22Rv1 (cell line): ENCODE results near the gene DSP.

ENCODE experiments used
- H3K27ac ChIP-seq: fragments of 450-650 bp; 2 replicates; pipeline ENCODE4 v1.5.1; 2017
- ZFX ChIP-seq: fragments of 450-650 bp; IDR thresholded peaks from 2 replicates; pipeline ENCODE4 v1.6.1; 2017; ENCODE audit warnings: antibody characterized with exemption, borderline replicate concordance
- TF ChIP-seq, protein P1 (sequence below): fragments of 450-650 bp; IDR thresholded peaks from 2 replicates; pipeline ENCODE4 v1.5.1; 2017; ENCODE audit warnings: mild to moderate bottlenecking

The DSP gene

DNA sequence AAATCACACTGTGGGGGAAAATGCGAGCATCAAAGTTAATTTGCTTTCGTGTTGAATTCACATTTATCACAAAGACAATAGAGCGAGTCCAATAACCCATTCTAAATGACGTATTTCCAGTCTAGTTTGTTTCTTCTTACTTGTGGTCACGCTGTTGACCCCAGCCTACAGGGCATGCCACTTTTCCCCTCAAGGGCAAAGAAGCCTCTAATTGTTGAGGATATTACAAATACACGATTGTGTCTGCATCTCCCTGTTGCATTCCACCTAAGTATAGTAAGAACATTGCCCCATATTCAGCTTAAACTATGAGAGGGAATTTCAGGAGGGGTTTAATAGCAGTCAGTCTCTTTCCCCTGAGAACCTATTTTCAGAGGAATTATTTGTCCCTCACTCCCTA, 37.4 kb upstream of the DSP start:
- H3K27ac ChIP-seq: no peak overlapping the region
- no peak for TF ChIP-seq ZFX
- TF ChIP-seq, protein P1, sequence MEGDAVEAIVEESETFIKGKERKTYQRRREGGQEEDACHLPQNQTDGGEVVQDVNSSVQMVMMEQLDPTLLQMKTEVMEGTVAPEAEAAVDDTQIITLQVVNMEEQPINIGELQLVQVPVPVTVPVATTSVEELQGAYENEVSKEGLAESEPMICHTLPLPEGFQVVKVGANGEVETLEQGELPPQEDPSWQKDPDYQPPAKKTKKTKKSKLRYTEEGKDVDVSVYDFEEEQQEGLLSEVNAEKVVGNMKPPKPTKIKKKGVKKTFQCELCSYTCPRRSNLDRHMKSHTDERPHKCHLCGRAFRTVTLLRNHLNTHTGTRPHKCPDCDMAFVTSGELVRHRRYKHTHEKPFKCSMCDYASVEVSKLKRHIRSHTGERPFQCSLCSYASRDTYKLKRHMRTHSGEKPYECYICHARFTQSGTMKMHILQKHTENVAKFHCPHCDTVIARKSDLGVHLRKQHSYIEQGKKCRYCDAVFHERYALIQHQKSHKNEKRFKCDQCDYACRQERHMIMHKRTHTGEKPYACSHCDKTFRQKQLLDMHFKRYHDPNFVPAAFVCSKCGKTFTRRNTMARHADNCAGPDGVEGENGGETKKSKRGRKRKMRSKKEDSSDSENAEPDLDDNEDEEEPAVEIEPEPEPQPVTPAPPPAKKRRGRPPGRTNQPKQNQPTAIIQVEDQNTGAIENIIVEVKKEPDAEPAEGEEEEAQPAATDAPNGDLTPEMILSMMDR: no peak

- TF ChIP-seq, protein P1: no peak
- no peak for TF ChIP-seq ZFX
- no peak overlapping the region for H3K27ac ChIP-seq
These were observed 36.2 kb upstream of the DSP start for GRCh38 chr6:7505189-7505699.

GRCh38 chr6:7507600-7507999, 33.9 kb upstream of the DSP start:
- no peak for TF ChIP-seq ZFX
- TF ChIP-seq, protein P1: no peak
- no peak overlapping the region for H3K27ac ChIP-seq

DNA sequence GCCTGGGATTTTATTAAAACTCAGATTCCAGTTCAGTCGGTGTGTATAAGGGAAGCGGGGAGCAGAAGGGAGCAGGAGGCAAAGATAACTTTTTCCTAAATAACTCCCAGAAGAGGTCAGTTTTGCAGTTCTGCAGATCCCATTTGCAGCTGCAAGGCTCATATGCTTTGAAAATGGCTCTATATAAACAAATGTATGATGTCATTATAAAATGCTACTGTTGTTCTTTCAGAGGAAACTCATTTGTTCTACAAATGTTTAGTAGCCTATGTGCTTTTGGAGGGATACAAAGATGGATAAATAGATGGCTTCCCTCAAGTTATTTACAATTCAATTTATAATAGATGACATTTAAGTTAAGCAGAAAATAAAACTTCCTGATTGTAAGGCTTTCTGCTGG, 29.2 kb upstream of the DSP start:
- H3K27ac ChIP-seq: no peak overlapping the region
- TF ChIP-seq, protein P1: no peak
- no peak for TF ChIP-seq ZFX

GRCh38 chr6:7513529-7513928, 27.9 kb upstream of the DSP start:
- TF ChIP-seq ZFX: no peak
- TF ChIP-seq, protein P1: no peak
- no peak overlapping the region for H3K27ac ChIP-seq

DNA sequence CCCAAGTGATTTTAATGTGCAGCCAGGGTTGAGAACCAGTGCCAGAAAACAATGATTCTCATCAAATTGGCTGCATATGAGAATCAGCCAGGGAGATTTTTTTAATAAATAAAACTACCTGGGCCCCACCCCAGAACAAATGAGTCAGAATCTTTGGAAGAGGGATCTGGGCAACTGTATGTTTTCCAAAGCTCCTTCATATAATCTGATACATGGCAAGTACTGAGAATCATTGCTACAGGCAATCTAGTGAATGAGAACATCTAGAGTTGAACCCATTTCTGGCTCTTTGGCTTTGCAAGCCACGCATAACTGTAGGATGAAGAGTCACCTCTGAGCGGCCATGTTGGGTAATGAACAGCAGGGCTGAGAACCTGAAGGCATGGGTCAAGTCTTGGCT, 26.1 kb upstream of the DSP start:
- TF ChIP-seq, protein P1: no peak
- no peak for TF ChIP-seq ZFX
- no peak overlapping the region for H3K27ac ChIP-seq

DNA sequence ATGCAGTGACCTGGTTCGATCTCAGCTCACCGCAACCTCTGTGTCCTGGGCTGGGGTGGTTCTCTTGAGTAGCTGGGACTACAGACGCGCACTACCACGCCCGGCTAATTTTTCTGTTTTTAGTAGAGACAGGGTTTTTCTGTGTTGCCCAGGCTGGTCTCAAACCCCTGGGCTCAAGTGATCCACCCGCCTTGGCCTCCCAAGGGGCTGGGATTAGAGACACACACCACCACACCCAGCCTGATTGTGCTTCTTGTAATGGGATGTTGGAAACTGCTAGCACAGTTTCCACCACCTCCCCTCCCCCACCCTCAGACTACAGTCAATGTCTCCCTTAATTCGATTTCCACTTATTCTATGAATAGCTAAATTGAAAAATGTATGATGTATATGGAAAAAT, 22.6 kb upstream of the DSP start:
- H3K27ac ChIP-seq: no peak overlapping the region
- TF ChIP-seq, protein P1: no peak
- TF ChIP-seq ZFX: no peak
